K562 (cell line): Measurements from ENCODE around the gene GIGYF1. TPM values are rescaled to one million over a fixed set of nuclear protein-coding genes. Genes with fewer than 3 reads are reported as not detected.

Source experiments
- BRD9 ChIP-seq: fragments of 450-650 bp; IDR thresholded peaks from 2 replicates; pipeline ENCODE4 v1.6.1; 2018; ENCODE audit warnings: low read depth; ENCODE audit not compliant: partially characterized antibody
- DLX4 ChIP-seq: fragments of 250-450 bp; sonication (Bioruptor Pico); IDR thresholded peaks from 2 replicates; pipeline ENCODE4 v1.6.1; 2021; ENCODE audit warnings: mild to moderate bottlenecking
- GATAD2B ChIP-seq: fragments of 450-650 bp; IDR thresholded peaks from 2 replicates; pipeline ENCODE4 v1.6.1; 2017; ENCODE audit warnings: mild to moderate bottlenecking, borderline replicate concordance
- HBP1 ChIP-seq: fragments of 450-650 bp; formaldehyde crosslinking; IDR thresholded peaks from 2 replicates; pipeline ENCODE4 v1.4.0; 2022; ENCODE audit warnings: missing genetic modification characterization
- HDAC1 ChIP-seq, 2 experiments: fragments of 450-650 bp; IDR thresholded peaks; 2 replicates each; pipeline ENCODE4 v1.6.1; 2016 to 2017; ENCODE audit warnings: inconsistent platforms in 1 of 2, mild to moderate bottlenecking in 1 of 2, moderate library complexity in 1 of 2
- HDAC2 ChIP-seq: fragments of 450-650 bp; IDR thresholded peaks from 2 replicates; pipeline ENCODE4 v1.6.1; 2016; ENCODE audit warnings: mild to moderate bottlenecking
- HMBOX1 ChIP-seq: sonication (generic); IDR thresholded peaks from 2 replicates; pipeline ENCODE4 v1.6.1; 2016
- KLF10 ChIP-seq: fragments of 250-450 bp; sonication (Bioruptor Pico); IDR thresholded peaks from 2 replicates; pipeline ENCODE4 v1.6.1; 2021; ENCODE audit warnings: matching md5 sums
- MCM2 ChIP-seq: fragments of 450-650 bp; IDR thresholded peaks from 2 replicates; pipeline ENCODE4 v1.6.1; 2017; ENCODE audit warnings: low read depth, mild to moderate bottlenecking
- MED1 ChIP-seq: sonication (generic); formaldehyde crosslinking; IDR thresholded peaks from 2 replicates; pipeline ENCODE4 v1.8.1; 2023; ENCODE audit warnings: missing genetic modification reagents, borderline replicate concordance
- NFE2L1 ChIP-seq: fragments of 450-650 bp; IDR thresholded peaks from 2 replicates; pipeline ENCODE4 v1.6.1; 2016; ENCODE audit warnings: missing genetic modification characterization, low read depth, mild to moderate bottlenecking, missing compliant biosample characterization, moderate library complexity, borderline replicate concordance
- SAP30 ChIP-seq: fragments of 200-600 bp; sonication (generic); IDR thresholded peaks from 2 replicates; pipeline ENCODE4 v1.6.1; 2012; ENCODE audit warnings: borderline replicate concordance, low read depth, mild to moderate bottlenecking, moderate library complexity, low read length, control low read depth, inconsistent platforms; ENCODE audit not compliant: insufficient read depth, poor library complexity, severe bottlenecking
- SIN3A ChIP-seq, 2 experiments: fragments of 150-350 bp in 1 of 2; IDR thresholded peaks; 2 replicates each; pipeline ENCODE4 v1.6.1; 2011 to 2016; ENCODE audit warnings: borderline replicate concordance in 2 of 2, low read depth in 2 of 2, low read length in 2 of 2, mild to moderate bottlenecking in 2 of 2, moderate library complexity in 2 of 2; ENCODE audit not compliant: control insufficient read depth in 1 of 2
- SOX6 ChIP-seq: fragments of 450-650 bp; IDR thresholded peaks from 2 replicates; pipeline ENCODE4 v1.6.1; 2014; ENCODE audit warnings: mild to moderate bottlenecking
- SRF ChIP-seq, 2 experiments: fragments of 250-450, 450-650 bp in 1 of 2; sonication (Bioruptor Pico) in 1 of 2; sonication (generic) in 1 of 2; formaldehyde crosslinking; IDR thresholded peaks; 2 replicates each; pipeline versions ENCODE4 v1.5.0 to v1.5.1; 2020 to 2022; ENCODE audit warnings: mild to moderate bottlenecking in 1 of 2, missing genetic modification reagents in 1 of 2
- TFAP4 ChIP-seq: sonication (generic); formaldehyde crosslinking; IDR thresholded peaks from 2 replicates; pipeline ENCODE4 v1.8.0; 2022; ENCODE audit warnings: missing genetic modification reagents, mild to moderate bottlenecking, moderate library complexity, borderline replicate concordance
- USF2 ChIP-seq: sonication (generic); formaldehyde crosslinking; IDR thresholded peaks from 2 replicates; pipeline ENCODE4 v1.5.0; 2020; ENCODE audit warnings: missing genetic modification reagents
- YY1 ChIP-seq, 3 experiments: IDR thresholded peaks; 2 replicates each; pipeline ENCODE4 v1.6.1; 2011; ENCODE audit warnings: low read length in 2 of 3, mild to moderate bottlenecking in 2 of 3, moderate library complexity in 2 of 3, borderline replicate concordance in 1 of 3, control low read depth in 1 of 3, low read depth in 1 of 3; ENCODE audit not compliant: insufficient read depth in 3 of 3, insufficient replicate concordance in 2 of 3, control insufficient read depth in 1 of 3, insufficient read length in 1 of 3; ENCODE audit errors: extremely low read depth in 1 of 3
- ZC3H4 ChIP-seq: sonication (generic); formaldehyde crosslinking; IDR thresholded peaks from 2 replicates; pipeline ENCODE4 v1.9.0; 2021; ENCODE audit warnings: missing genetic modification reagents, borderline replicate concordance
- ZNF561 ChIP-seq: fragments of 450-650 bp; formaldehyde crosslinking; conservative IDR thresholded peaks from 2 replicates; pipeline ENCODE4 v1.4.0; 2020; ENCODE audit warnings: mild to moderate bottlenecking, moderate library complexity
- ZNF586 ChIP-seq: fragments of 450-650 bp; formaldehyde crosslinking; conservative IDR thresholded peaks from 2 replicates; pipeline ENCODE4 v1.4.0; 2020; ENCODE audit warnings: mild to moderate bottlenecking, moderate library complexity
- polyA plus RNA-seq, 8 experiments: library from polyadenylated mRNA; depleted of rRNA in 4 of 8; stranded (reverse) in 5 of 8; unstranded in 3 of 8; fragments of >200 nt; fragmentation: Nextera tagmentation in 2 of 8; fragmentation: Illumina TruSeq in 1 of 8; extraction: Ambion mirVana in 2 of 8; extraction: Trizol in 1 of 8; gene quantifications; 2 replicates each; pipeline versions ENCODE4 v1.2.1 to v1.2.3, GENCODE V29; 2011 to 2014; ENCODE audit warnings: inconsistent platforms in 1 of 8, missing spikeins in 1 of 8
- total RNA-seq, 7 experiments: library from RNA; depleted of rRNA in 6 of 7; stranded (reverse); fragments of >200 nt in 6 of 7; fragmentation: Illumina TruSeq in 2 of 7; extraction: Trizol in 2 of 7; gene quantifications; 2 replicates each; pipeline versions ENCODE4 v1.2.1 to v1.2.3, GENCODE V29; 2011 to 2021; ENCODE audit warnings: low replicate concordance in 1 of 7

Gene GIGYF1
- total and polyA plus RNA-seq, 9 of the 15 experiments (the other 6 are each of a cell fraction or from before 2014, with no cell fraction given) = 0.56 to 76.2 (median 16.8) TPM

GRCh38 chr7:100655908-100656674 lies 38.0 kb downstream of the GIGYF1 start, which contains the start of gene ACTL6B (continued):
- no peak for TF ChIP-seq ZNF561 (CRISPR knock-in tag)
- TF ChIP-seq TFAP4 (CRISPR knock-in tag) = peak; percentile 95
- TF ChIP-seq HDAC2 = peak; percentile 61; the same call in 1 of the 2 replicates
- no peak for TF ChIP-seq ZNF586 (CRISPR knock-in tag)
- peak; percentile 75 to 96; a peak in 2 of 4 replicates for TF ChIP-seq SIN3A (IDR thresholded peaks at IDR 0.05; ENCODE audit: borderline replicate concordance in 2 of 2, control insufficient read depth in 1 of 2, low read depth in 2 of 2, low read length in 2 of 2)
- TF ChIP-seq HDAC1 (IDR thresholded peaks at IDR 0.05) = peak in 1 of 2 experiments; percentile 74; a peak in 1 of 4 replicates
- peak; percentile 32; the same call in 1 of the 2 replicates for TF ChIP-seq ZC3H4 (CRISPR knock-in tag)
- peak; percentile 38 for TF ChIP-seq USF2 (CRISPR knock-in tag)
- TF ChIP-seq YY1 (IDR thresholded peaks at IDR 0.05; ENCODE audit: borderline replicate concordance in 1 of 3, control insufficient read depth in 1 of 3, extremely low read depth in 1 of 3, insufficient read depth in 3 of 3, insufficient read length in 1 of 3, insufficient replicate concordance in 2 of 3, low read depth in 1 of 3, low read length in 2 of 3) = peak in 2 of 3 experiments; percentile 32 to 57
- TF ChIP-seq SOX6 = peak; percentile 74
- no peak for TF ChIP-seq SAP30
- TF ChIP-seq HMBOX1 = no peak
- peak in 1 of 2 experiments; percentile 80; a peak in 2 of 4 replicates for TF ChIP-seq SRF (CRISPR knock-in tag; IDR thresholded peaks at IDR 0.05)
- TF ChIP-seq HBP1 (CRISPR knock-in tag) = no peak
- TF ChIP-seq BRD9 = no peak
- TF ChIP-seq KLF10 (CRISPR knock-in tag) = no peak
- no peak for TF ChIP-seq MCM2
- no peak for TF ChIP-seq NFE2L1 (tag)
- TF ChIP-seq DLX4 (CRISPR knock-in tag) = no peak
- no peak for TF ChIP-seq GATAD2B
- TF ChIP-seq MED1 = peak; percentile 45; the same call in 1 of the 2 replicates
